GM23338 (cell line): ENCODE measurements around the gene NECAP2. TPM values are rescaled to one million over a fixed set of nuclear protein-coding genes. Genes with fewer than 3 reads are reported as not detected.

ENCODE experiments used
- ATAC-seq: fragments of 200-7000 bp; cut with Tn5 transposase; 3 replicates; pipeline ENCODE4 v1.9.1; 2020
- DNase-seq: peaks from one replicate; pipeline ENCODE4 v3.0.0-alpha.2; 2015; ENCODE audit warnings: low spot score
- H2AFZ ChIP-seq: fragments of 200-600 bp; sonication (generic); 2 replicates; pipeline ENCODE4 v1.8.0; 2016; ENCODE audit warnings: antibody characterized with exemption, mild to moderate bottlenecking, moderate library complexity
- H3F3A ChIP-seq: fragments of 200-600 bp; sonication (generic); replicated peaks from 2 replicates; pipeline ENCODE4 v1.8.0; 2017; ENCODE audit warnings: antibody characterized with exemption, mixed run types, low read depth
- H3K27ac ChIP-seq: fragments of 200-600 bp; sonication (generic); 2 replicates; pipeline ENCODE4 v1.6.1; 2016; ENCODE audit warnings: low read depth
- H3K27me3 ChIP-seq: fragments of 200-600 bp; sonication (generic); 2 replicates; pipeline ENCODE4 v1.8.0; 2016; ENCODE audit warnings: mild to moderate bottlenecking, mixed run types, moderate library complexity; ENCODE audit not compliant: insufficient read depth
- H3K36me3 ChIP-seq: fragments of 200-600 bp; sonication (generic); 2 replicates; pipeline ENCODE4 v1.8.0; 2016; ENCODE audit warnings: mild to moderate bottlenecking; ENCODE audit not compliant: insufficient read depth
- H3K4me1 ChIP-seq: fragments of 200-600 bp; sonication (generic); 2 replicates; pipeline ENCODE4 v1.8.0; 2016; ENCODE audit warnings: mild to moderate bottlenecking, moderate library complexity; ENCODE audit not compliant: insufficient read depth
- H3K4me2 ChIP-seq: fragments of 200-600 bp; sonication (generic); 2 replicates; pipeline ENCODE4 v1.7.1; 2017; ENCODE audit warnings: mixed run types
- H3K4me3 ChIP-seq: fragments of 200-600 bp; sonication (generic); 2 replicates; pipeline ENCODE4 v1.6.1; 2016; ENCODE audit warnings: mixed run types
- H3K79me2 ChIP-seq: fragments of 200-600 bp; sonication (generic); replicated peaks from 2 replicates; pipeline ENCODE4 v1.8.0; 2017; ENCODE audit warnings: mild to moderate bottlenecking; ENCODE audit not compliant: insufficient read depth
- H3K9me2 ChIP-seq: fragments of 200-600 bp; sonication (generic); 2 replicates; pipeline ENCODE4 v1.8.0; 2017; ENCODE audit not compliant: insufficient read depth
- H4K20me1 ChIP-seq: fragments of 200-600 bp; sonication (generic); replicated peaks from 2 replicates; pipeline ENCODE4 v1.8.0; 2017; ENCODE audit warnings: mild to moderate bottlenecking; ENCODE audit not compliant: insufficient read depth
- H3K27ac Mint-ChIP-seq: 2 replicates; pipeline ENCODE4 v1.8.0; 2020; ENCODE audit warnings: inconsistent platforms, mild to moderate bottlenecking, moderate library complexity, mixed read lengths
- H3K27me3 Mint-ChIP-seq: 3 replicates; pipeline ENCODE4 v1.8.0; 2022; ENCODE audit warnings: low read depth, mild to moderate bottlenecking, moderate library complexity, mixed read lengths, inconsistent platforms; ENCODE audit not compliant: insufficient read depth, poor library complexity
- H3K36me3 Mint-ChIP-seq: 3 replicates; pipeline ENCODE4 v1.8.0; 2021; ENCODE audit warnings: low read depth, mild to moderate bottlenecking, inconsistent platforms, moderate library complexity, mixed read lengths
- H3K4me1 Mint-ChIP-seq: 3 replicates; pipeline ENCODE4 v1.8.0; 2020; ENCODE audit warnings: mild to moderate bottlenecking, inconsistent platforms, mixed read lengths
- H3K4me3 Mint-ChIP-seq: 3 replicates; pipeline ENCODE4 v1.8.0; 2021; ENCODE audit warnings: moderate library complexity, mild to moderate bottlenecking, inconsistent platforms, mixed read lengths
- H3K9me3 Mint-ChIP-seq: 3 replicates; pipeline ENCODE4 v1.8.0; 2020; ENCODE audit warnings: moderate library complexity, mild to moderate bottlenecking, inconsistent platforms, mixed read lengths
- CREB1 ChIP-seq: fragments of 250-450 bp; sonication (Bioruptor Pico); IDR thresholded peaks from 2 replicates; pipeline ENCODE4 v1.5.0; 2020; ENCODE audit warnings: low read depth, mild to moderate bottlenecking, moderate library complexity
- CTCF ChIP-seq, 2 experiments: fragments of 200-600 bp in 1 of 2; sonication (generic) in 1 of 2; conservative IDR thresholded peaks; 2 replicates each; pipeline versions ENCODE4 v1.5.1 to v1.6.1; 2016 to 2017; ENCODE audit warnings: antibody characterized with exemption in 2 of 2, low read depth in 2 of 2, mild to moderate bottlenecking in 2 of 2, moderate library complexity in 1 of 2
- ETS1 ChIP-seq: IDR thresholded peaks from 2 replicates; pipeline ENCODE4 v1.6.1; 2016; ENCODE audit warnings: antibody characterized with exemption
- EZH2 ChIP-seq: fragments of 200-600 bp; sonication (generic); IDR thresholded peaks from one replicate; pipeline ENCODE4 v1.8.0; 2017; ENCODE audit warnings: antibody characterized with exemption, mild to moderate bottlenecking, low read depth; ENCODE audit not compliant: unreplicated experiment
- EZH2phosphoT487 ChIP-seq: fragments of 200-600 bp; sonication (generic); IDR thresholded peaks from one replicate; pipeline ENCODE4 v1.8.1; 2018; ENCODE audit warnings: antibody characterized with exemption; ENCODE audit not compliant: unreplicated experiment
- JUNB ChIP-seq: IDR thresholded peaks from one replicate; pipeline ENCODE4 v1.6.1; 2016; ENCODE audit warnings: antibody characterized with exemption; ENCODE audit not compliant: unreplicated experiment
- NANOG ChIP-seq: IDR thresholded peaks from 2 replicates; pipeline ENCODE4 v1.6.1; 2016; ENCODE audit warnings: antibody characterized with exemption, borderline replicate concordance
- POLR2AphosphoS5 ChIP-seq: IDR thresholded peaks from 2 replicates; pipeline ENCODE4 v1.6.1; 2016; ENCODE audit warnings: antibody characterized with exemption, low read depth
- REST ChIP-seq: IDR thresholded peaks from one replicate; pipeline ENCODE4 v1.6.1; 2018; ENCODE audit warnings: antibody characterized with exemption; ENCODE audit not compliant: unreplicated experiment
- STAT1 ChIP-seq: IDR thresholded peaks from one replicate; pipeline ENCODE4 v1.6.1; 2016; ENCODE audit warnings: antibody characterized with exemption; ENCODE audit not compliant: unreplicated experiment
- ZNF114 ChIP-seq: fragments of 250-450 bp; sonication (Bioruptor Pico); IDR thresholded peaks from 2 replicates; pipeline ENCODE4 v1.5.0; 2020; ENCODE audit warnings: mild to moderate bottlenecking, moderate library complexity
- ZNF331 ChIP-seq: fragments of 250-450 bp; sonication (Bioruptor Pico); IDR thresholded peaks from 2 replicates; pipeline ENCODE4 v1.5.0; 2020; ENCODE audit warnings: low read depth, mild to moderate bottlenecking, moderate library complexity
- ZNF462 ChIP-seq: fragments of 250-450 bp; sonication (Bioruptor Pico); IDR thresholded peaks from 2 replicates; pipeline ENCODE4 v1.5.0; 2020; ENCODE audit warnings: mild to moderate bottlenecking, moderate library complexity
- polyA plus RNA-seq: library from polyadenylated mRNA; unstranded; fragments of >200 nt; fragmentation: Nextera tagmentation; extraction: Ambion mirVana; gene quantifications from 2 replicates; pipeline ENCODE4 v1.2.1, GENCODE V29; 2016
- total RNA-seq: library from RNA; depleted of rRNA; stranded (reverse); fragments of >200 nt; shearing (Covaris generic); gene quantifications from 2 replicates; pipeline ENCODE4 v1.2.3, GENCODE V29; 2014

NECAP2 gene
- total and polyA plus RNA-seq, 2 experiments from 2014 or later, result 20.2 to 28.9 TPM

DNA sequence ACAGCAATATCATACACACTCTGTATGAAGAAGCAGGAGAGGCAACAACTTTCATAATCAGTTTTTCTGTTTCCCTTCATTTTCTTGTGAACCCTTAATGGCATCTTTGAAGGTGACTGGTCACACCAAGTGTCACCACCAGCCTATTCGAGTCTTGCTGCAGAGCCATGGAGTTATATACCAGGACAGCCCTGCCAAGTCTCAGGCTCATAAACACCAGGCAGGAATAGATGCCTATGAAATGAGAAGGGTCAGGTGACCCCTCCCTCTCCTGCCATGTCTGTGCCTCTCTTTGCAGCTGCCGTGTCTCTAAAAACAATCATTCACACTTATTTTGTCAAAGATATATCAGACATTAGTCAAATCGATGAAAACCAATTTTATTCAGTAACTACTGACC lies 28.0 kb downstream of the NECAP2 start:
- DNase-seq (no peak), ATAC-seq (no peak)
- no peak for TF ChIP-seq REST
- no peak for TF ChIP-seq EZH2phosphoT487
- no peak for TF ChIP-seq STAT1
- TF ChIP-seq POLR2AphosphoS5, result no peak
- no peak for TF ChIP-seq ZNF114 (CRISPR knock-in tag)
- TF ChIP-seq CREB1 (CRISPR knock-in tag), result no peak
- TF ChIP-seq CTCF (conservative IDR thresholded peaks at IDR 0.05; ENCODE audit: low read depth in 2 of 2), result no peak
- no peak for TF ChIP-seq ZNF331 (CRISPR knock-in tag)
- TF ChIP-seq ZNF462 (CRISPR knock-in tag), result no peak
- TF ChIP-seq EZH2, result no peak
- no peak for TF ChIP-seq NANOG
- no peak for TF ChIP-seq JUNB
- TF ChIP-seq ETS1, result no peak
- Mint-ChIP-seq H3K27me3 (no peaks in the 10 kb centered on the region), H3K36me3 (peaks cover 2% of the 10 kb centered on the region; the same call in 1 of the 3 replicates), H3K9me3 (no peaks in the 10 kb centered on the region), H3K27ac (no peak overlapping the region), H3K4me1 (no peaks in the 10 kb centered on the region), H3K4me3 (no peak overlapping the region)
- H3K4me2 ChIP-seq, result no peak overlapping the region
- H3K4me3 ChIP-seq, result no peak overlapping the region
- no peaks in the 10 kb centered on the region for H3F3A ChIP-seq
- peaks cover 13% of the 10 kb centered on the region for H4K20me1 ChIP-seq
- H2AFZ ChIP-seq, result no peak overlapping the region
- no peaks in the 10 kb centered on the region for H3K27me3 ChIP-seq
- no peaks in the 10 kb centered on the region for H3K79me2 ChIP-seq
- H3K36me3 ChIP-seq, result peaks cover 4% of the 10 kb centered on the region; the same call in 1 of the 2 replicates
- no peaks in the 10 kb centered on the region for H3K9me2 ChIP-seq
- H3K27ac ChIP-seq, result no peak overlapping the region
- H3K4me1 ChIP-seq, result no peaks in the 10 kb centered on the region
